ENCODE data around the gene ERN1. TPM values are rescaled to one million over a fixed set of nuclear protein-coding genes. Genes with fewer than 3 reads are reported as not detected.

ERN1 gene
- polyA plus RNA-seq, 1 donor from 2014 or later = 2.3 TPM

DNA sequence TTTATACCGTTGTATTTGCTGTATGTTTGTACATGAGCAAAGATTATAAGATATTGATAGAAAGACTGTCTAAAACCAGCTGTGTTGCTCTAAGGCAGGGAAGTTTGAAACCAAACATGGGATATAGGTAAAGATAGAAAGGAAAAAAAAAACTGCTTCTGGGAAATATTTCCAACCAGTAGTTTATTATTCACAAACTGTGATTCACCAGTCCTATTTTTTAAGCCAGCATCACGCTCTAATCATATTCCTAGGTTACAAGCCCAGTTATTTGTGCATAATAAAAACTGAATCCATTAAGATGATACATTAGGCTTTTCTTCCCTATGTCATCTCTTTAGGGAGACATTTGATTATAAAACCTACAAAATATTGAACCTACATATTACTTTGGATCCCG, 4.0 kb downstream of the ERN1 start:
- Histone ChIP-seq H3K9me3 (ENCODE audit: low read length) (no peaks in the 10 kb centered on the region), H4K20me1 (ENCODE audit: insufficient read depth) (no peaks in the 10 kb centered on the region), H3K27me3 (ENCODE audit: insufficient read depth, low read depth, low read length) (no peaks in the 10 kb centered on the region), H3K79me2 (replicated peaks; ENCODE audit: insufficient read depth, low read length) (no peaks in the 10 kb centered on the region), H3K36me3 (ENCODE audit: insufficient read depth, low read length) (no peaks in the 10 kb centered on the region), H3K4me2 (ENCODE audit: low read length) (no peak overlapping the region), H3K27ac (ENCODE audit: low read length) (no peak overlapping the region), H3K9ac (ENCODE audit: low read length) (no peak overlapping the region), H3F3A (ENCODE audit: insufficient read depth, low read length, poor library complexity, severe bottlenecking) (no peaks in the 10 kb centered on the region), H3K4me3 (ENCODE audit: low read length) (no peak overlapping the region), H2AFZ (ENCODE audit: low read depth, low read length) (no peak overlapping the region), H3K9me2 (ENCODE audit: insufficient read depth, low read length) (no peaks in the 10 kb centered on the region)
- TF ChIP-seq SMC3 (conservative IDR thresholded peaks at IDR 0.05; ENCODE audit: poor library complexity) (no peak), POLR2AphosphoS5 (IDR thresholded peaks at IDR 0.05) (no peak), TAF1 (IDR thresholded peaks at IDR 0.05; ENCODE audit: low read depth) (no peak), RAD21 (conservative IDR thresholded peaks at IDR 0.05) (no peak), EZH2 (IDR thresholded peaks at IDR 0.05; ENCODE audit: borderline replicate concordance, insufficient read depth, low read length, poor library complexity, severe bottlenecking) (no peak), EP300 (conservative IDR thresholded peaks at IDR 0.05; ENCODE audit: poor library complexity, severe bottlenecking) (no peak), MXI1 (conservative IDR thresholded peaks at IDR 0.05; ENCODE audit: poor library complexity, severe bottlenecking) (no peak)
- TF ChIP-seq, protein P1, sequence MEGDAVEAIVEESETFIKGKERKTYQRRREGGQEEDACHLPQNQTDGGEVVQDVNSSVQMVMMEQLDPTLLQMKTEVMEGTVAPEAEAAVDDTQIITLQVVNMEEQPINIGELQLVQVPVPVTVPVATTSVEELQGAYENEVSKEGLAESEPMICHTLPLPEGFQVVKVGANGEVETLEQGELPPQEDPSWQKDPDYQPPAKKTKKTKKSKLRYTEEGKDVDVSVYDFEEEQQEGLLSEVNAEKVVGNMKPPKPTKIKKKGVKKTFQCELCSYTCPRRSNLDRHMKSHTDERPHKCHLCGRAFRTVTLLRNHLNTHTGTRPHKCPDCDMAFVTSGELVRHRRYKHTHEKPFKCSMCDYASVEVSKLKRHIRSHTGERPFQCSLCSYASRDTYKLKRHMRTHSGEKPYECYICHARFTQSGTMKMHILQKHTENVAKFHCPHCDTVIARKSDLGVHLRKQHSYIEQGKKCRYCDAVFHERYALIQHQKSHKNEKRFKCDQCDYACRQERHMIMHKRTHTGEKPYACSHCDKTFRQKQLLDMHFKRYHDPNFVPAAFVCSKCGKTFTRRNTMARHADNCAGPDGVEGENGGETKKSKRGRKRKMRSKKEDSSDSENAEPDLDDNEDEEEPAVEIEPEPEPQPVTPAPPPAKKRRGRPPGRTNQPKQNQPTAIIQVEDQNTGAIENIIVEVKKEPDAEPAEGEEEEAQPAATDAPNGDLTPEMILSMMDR (IDR thresholded peaks at IDR 0.05; ENCODE audit: poor library complexity, severe bottlenecking) = no peak
- TF ChIP-seq, protein P2, sequence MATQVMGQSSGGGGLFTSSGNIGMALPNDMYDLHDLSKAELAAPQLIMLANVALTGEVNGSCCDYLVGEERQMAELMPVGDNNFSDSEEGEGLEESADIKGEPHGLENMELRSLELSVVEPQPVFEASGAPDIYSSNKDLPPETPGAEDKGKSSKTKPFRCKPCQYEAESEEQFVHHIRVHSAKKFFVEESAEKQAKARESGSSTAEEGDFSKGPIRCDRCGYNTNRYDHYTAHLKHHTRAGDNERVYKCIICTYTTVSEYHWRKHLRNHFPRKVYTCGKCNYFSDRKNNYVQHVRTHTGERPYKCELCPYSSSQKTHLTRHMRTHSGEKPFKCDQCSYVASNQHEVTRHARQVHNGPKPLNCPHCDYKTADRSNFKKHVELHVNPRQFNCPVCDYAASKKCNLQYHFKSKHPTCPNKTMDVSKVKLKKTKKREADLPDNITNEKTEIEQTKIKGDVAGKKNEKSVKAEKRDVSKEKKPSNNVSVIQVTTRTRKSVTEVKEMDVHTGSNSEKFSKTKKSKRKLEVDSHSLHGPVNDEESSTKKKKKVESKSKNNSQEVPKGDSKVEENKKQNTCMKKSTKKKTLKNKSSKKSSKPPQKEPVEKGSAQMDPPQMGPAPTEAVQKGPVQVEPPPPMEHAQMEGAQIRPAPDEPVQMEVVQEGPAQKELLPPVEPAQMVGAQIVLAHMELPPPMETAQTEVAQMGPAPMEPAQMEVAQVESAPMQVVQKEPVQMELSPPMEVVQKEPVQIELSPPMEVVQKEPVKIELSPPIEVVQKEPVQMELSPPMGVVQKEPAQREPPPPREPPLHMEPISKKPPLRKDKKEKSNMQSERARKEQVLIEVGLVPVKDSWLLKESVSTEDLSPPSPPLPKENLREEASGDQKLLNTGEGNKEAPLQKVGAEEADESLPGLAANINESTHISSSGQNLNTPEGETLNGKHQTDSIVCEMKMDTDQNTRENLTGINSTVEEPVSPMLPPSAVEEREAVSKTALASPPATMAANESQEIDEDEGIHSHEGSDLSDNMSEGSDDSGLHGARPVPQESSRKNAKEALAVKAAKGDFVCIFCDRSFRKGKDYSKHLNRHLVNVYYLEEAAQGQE (IDR thresholded peaks at IDR 0.05; ENCODE audit: borderline replicate concordance) = no peak

DNA sequence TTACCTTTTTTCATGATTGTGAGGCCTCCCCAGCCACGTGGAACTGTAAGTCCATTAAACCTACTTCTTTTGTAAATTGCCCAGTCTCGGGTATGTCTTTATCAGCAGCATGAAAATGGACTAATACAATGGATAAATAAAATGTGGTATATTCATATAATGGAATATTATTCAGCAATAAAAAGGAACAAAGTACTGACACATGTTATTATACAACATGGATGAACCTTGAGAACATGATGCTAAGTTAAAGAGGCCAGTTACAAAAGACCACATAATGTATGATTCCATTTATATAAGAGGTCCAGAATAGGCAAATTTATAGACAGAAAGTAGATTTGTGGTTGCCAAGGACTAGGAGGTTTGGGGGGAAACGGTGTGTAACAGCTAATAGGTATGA, 5.3 kb downstream of the ERN1 start:
- Histone ChIP-seq H2AFZ (ENCODE audit: low read depth, low read length) (no peak overlapping the region), H3K9me3 (ENCODE audit: low read length) (no peaks in the 10 kb centered on the region), H3K79me2 (replicated peaks; ENCODE audit: insufficient read depth, low read length) (no peaks in the 10 kb centered on the region), H3K9ac (ENCODE audit: low read length) (no peak overlapping the region), H3F3A (ENCODE audit: insufficient read depth, low read length, poor library complexity, severe bottlenecking) (no peaks in the 10 kb centered on the region), H3K27me3 (ENCODE audit: insufficient read depth, low read depth, low read length) (no peaks in the 10 kb centered on the region), H3K27ac (ENCODE audit: low read length) (no peak overlapping the region), H3K9me2 (ENCODE audit: insufficient read depth, low read length) (no peaks in the 10 kb centered on the region), H3K4me2 (ENCODE audit: low read length) (no peak overlapping the region), H4K20me1 (ENCODE audit: insufficient read depth) (no peaks in the 10 kb centered on the region), H3K4me3 (ENCODE audit: low read length) (no peak overlapping the region), H3K36me3 (ENCODE audit: insufficient read depth, low read length) (no peaks in the 10 kb centered on the region)
- TF ChIP-seq EZH2 (IDR thresholded peaks at IDR 0.05; ENCODE audit: borderline replicate concordance, insufficient read depth, low read length, poor library complexity, severe bottlenecking) (no peak), TAF1 (IDR thresholded peaks at IDR 0.05; ENCODE audit: low read depth) (no peak), SMC3 (conservative IDR thresholded peaks at IDR 0.05; ENCODE audit: poor library complexity) (no peak), MXI1 (conservative IDR thresholded peaks at IDR 0.05; ENCODE audit: poor library complexity, severe bottlenecking) (no peak)

Measured in neural cell (in vitro differentiated cells).